PC-3 (cell line): ENCODE measurements around the gene ACR. TPM values are rescaled to one million over a fixed set of nuclear protein-coding genes. Genes with fewer than 3 reads are reported as not detected.

Experiments
- ATAC-seq: fragments of 200-7000 bp; cut with Tn5 transposase; 2 replicates; pipeline ENCODE4 v1.9.1; 2020; ENCODE audit warnings: mild to moderate bottlenecking, moderate library complexity
- BruUV-seq: library from RNA; stranded (reverse); fragments of 400-500 nt; replicated peaks from 2 replicates; lab custom pipeline; 2021; lab: Mats Ljungman, UMichigan
- CTCF ChIA-PET: fragments of 300-600 bp; sonication (Branson Sonifier 250); formaldehyde crosslinking; loops from one replicate; lab custom pipeline; 2022; ENCODE audit warnings: antibody characterized with exemption; lab: Charles Lee
- POLR2A ChIA-PET: fragments of 300-600 bp; sonication (Branson Sonifier 250); formaldehyde crosslinking; loops from one replicate; lab custom pipeline; 2022; ENCODE audit warnings: antibody characterized with exemption; ENCODE audit not compliant: unreplicated experiment; lab: Charles Lee
- DNase-seq: peaks from one replicate; pipeline ENCODE4 v3.0.0-alpha.2; 2015
- H2AFZ ChIP-seq: fragments of 300-600 bp; sonication (generic); 2 replicates; pipeline ENCODE4 v1.6.0; 2016; ENCODE audit warnings: antibody characterized with exemption, low read length
- H3F3A ChIP-seq: fragments of 300-600 bp; sonication (generic); one replicate; pipeline ENCODE4 v1.6.0; 2017; ENCODE audit warnings: antibody characterized with exemption, low read length, control low read depth, mild to moderate bottlenecking; ENCODE audit not compliant: unreplicated experiment
- H3K27ac ChIP-seq: fragments of 300-600 bp; sonication (generic); 2 replicates; pipeline ENCODE4 v1.5.1; 2016; ENCODE audit warnings: mild to moderate bottlenecking, low read length
- H3K27me3 ChIP-seq: fragments of 300-600 bp; sonication (generic); 2 replicates; pipeline ENCODE4 v1.6.1; 2016; ENCODE audit warnings: low read length, mixed read lengths
- H3K36me3 ChIP-seq: fragments of 300-600 bp; sonication (generic); 2 replicates; pipeline ENCODE4 v1.6.1; 2016; ENCODE audit warnings: low read depth, mixed run types, low read length, mixed read lengths
- H3K4me1 ChIP-seq: fragments of 300-600 bp; sonication (generic); 2 replicates; pipeline ENCODE4 v1.5.1; 2016; ENCODE audit warnings: low read length; ENCODE audit not compliant: insufficient read depth
- H3K4me2 ChIP-seq: fragments of 300-600 bp; sonication (generic); 2 replicates; pipeline ENCODE4 v1.6.0; 2016; ENCODE audit warnings: low read length
- H3K4me3 ChIP-seq: fragments of 300-600 bp; sonication (generic); 2 replicates; pipeline ENCODE4 v1.5.1; 2016; ENCODE audit warnings: mild to moderate bottlenecking, low read length, mixed read lengths
- H3K79me2 ChIP-seq: fragments of 300-600 bp; sonication (generic); 2 replicates; pipeline ENCODE4 v1.6.1; 2017; ENCODE audit warnings: low read length, mixed read lengths
- H3K9ac ChIP-seq: fragments of 300-600 bp; sonication (generic); 2 replicates; pipeline ENCODE4 v1.6.0; 2016; ENCODE audit warnings: mild to moderate bottlenecking, low read length
- H3K9me2 ChIP-seq: fragments of 300-600 bp; sonication (generic); replicated peaks from 2 replicates; pipeline ENCODE4 v1.6.1; 2016; ENCODE audit warnings: mixed run types, low read length, mixed read lengths
- H3K9me3 ChIP-seq: fragments of 300-600 bp; sonication (generic); 2 replicates; pipeline ENCODE4 v1.6.1; 2016; ENCODE audit warnings: low read length, mixed read lengths
- H4K20me1 ChIP-seq: fragments of 300-600 bp; sonication (generic); 2 replicates; pipeline ENCODE4 v1.6.1; 2016; ENCODE audit warnings: low read length, mixed read lengths
- EZH2 ChIP-seq: fragments of 300-600 bp; sonication (generic); IDR thresholded peaks from one replicate; pipeline ENCODE4 v1.6.1; 2017; ENCODE audit warnings: antibody characterized with exemption, mild to moderate bottlenecking, low read length; ENCODE audit not compliant: unreplicated experiment
- EZH2phosphoT487 ChIP-seq: fragments of 300-600 bp; sonication (generic); IDR thresholded peaks from 2 replicates; pipeline ENCODE4 v1.6.1; 2018; ENCODE audit warnings: mild to moderate bottlenecking, antibody characterized with exemption, low read length, borderline replicate concordance
- intact Hi-C: fragments of 100-400 bp; cut with micrococcal nuclease; formaldehyde crosslinking; loops from 2 replicates; pipeline ENCODE4 v1.9.0; 2023
- total RNA-seq: library from RNA; depleted of rRNA; stranded (reverse); fragments of >200 nt; gene quantifications from 2 replicates; pipeline ENCODE4 v1.2.3, GENCODE V29; 2014
- TF ChIP-seq, protein P1 (sequence below): fragments of 300-600 bp; sonication (generic); conservative IDR thresholded peaks from 2 replicates; pipeline ENCODE4 v1.5.1; 2017; ENCODE audit warnings: antibody characterized with exemption, low read depth, mild to moderate bottlenecking, low read length

Gene ACR
- total RNA-seq, 1 experiment from 2014 or later = not detected

DNA sequence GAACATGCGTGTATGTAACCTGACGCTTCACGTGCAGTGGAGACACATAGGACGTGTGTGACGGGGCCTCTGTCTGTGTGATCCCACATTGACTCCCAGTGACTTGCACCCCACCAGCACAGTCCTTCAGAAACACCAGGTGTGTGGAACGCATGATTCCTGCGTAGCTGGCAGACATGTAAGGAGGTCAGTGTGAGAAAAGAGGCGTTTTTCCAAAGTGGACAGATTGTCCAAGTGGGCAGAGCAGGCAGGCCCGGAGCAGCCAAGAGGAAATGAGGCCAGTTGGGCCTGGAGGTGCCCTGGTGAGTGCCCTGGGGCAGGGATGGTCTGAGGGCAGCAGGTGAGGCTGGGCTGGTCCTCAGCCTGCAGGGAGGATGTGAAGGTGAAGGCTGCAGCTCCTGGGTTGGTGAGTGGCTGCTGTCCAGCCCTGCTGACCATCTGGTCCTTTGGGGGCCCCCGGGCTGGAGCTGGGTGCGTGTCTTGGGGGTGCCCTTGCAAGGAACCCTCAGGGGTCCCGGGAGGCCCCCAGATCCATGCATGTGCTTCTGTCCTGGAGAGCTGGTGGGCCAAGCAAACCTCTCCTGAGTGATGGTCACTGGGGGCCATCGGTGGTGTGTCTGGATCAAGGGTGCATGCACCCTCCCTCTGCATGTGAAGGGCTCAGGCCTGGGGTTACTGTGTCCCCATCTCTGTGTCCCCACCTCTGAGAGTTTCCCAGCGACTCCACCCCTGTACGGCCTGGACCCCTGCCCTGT lies 38.8 kb upstream of the ACR start:
- no peaks in the 10 kb centered on the region for H3K9me3 ChIP-seq
- H3K4me2 ChIP-seq = no peak overlapping the region
- H3K4me3 ChIP-seq = no peak overlapping the region
- no peaks in the 10 kb centered on the region for H3K27me3 ChIP-seq
- intact Hi-C loops = no loop called here
- ATAC-seq (no peak), DNase-seq (no peak)
- ChIA-PET POLR2A (no interaction called here), CTCF (no interaction called here)
- H2AFZ ChIP-seq = no peak overlapping the region
- no peak overlapping the region for H3K9ac ChIP-seq
- no peaks in the 10 kb centered on the region for H3K79me2 ChIP-seq
- no peaks in the 10 kb centered on the region for H4K20me1 ChIP-seq
- no peak overlapping the region for H3K27ac ChIP-seq
- no TSS peak for BruUV-seq
- no peaks in the 10 kb centered on the region; the same call in 1 of the 2 replicates for H3K4me1 ChIP-seq
- no peaks in the 10 kb centered on the region for H3K36me3 ChIP-seq
- no peaks in the 10 kb centered on the region for H3F3A ChIP-seq
- no peaks in the 10 kb centered on the region for H3K9me2 ChIP-seq
- TF ChIP-seq, protein P1, sequence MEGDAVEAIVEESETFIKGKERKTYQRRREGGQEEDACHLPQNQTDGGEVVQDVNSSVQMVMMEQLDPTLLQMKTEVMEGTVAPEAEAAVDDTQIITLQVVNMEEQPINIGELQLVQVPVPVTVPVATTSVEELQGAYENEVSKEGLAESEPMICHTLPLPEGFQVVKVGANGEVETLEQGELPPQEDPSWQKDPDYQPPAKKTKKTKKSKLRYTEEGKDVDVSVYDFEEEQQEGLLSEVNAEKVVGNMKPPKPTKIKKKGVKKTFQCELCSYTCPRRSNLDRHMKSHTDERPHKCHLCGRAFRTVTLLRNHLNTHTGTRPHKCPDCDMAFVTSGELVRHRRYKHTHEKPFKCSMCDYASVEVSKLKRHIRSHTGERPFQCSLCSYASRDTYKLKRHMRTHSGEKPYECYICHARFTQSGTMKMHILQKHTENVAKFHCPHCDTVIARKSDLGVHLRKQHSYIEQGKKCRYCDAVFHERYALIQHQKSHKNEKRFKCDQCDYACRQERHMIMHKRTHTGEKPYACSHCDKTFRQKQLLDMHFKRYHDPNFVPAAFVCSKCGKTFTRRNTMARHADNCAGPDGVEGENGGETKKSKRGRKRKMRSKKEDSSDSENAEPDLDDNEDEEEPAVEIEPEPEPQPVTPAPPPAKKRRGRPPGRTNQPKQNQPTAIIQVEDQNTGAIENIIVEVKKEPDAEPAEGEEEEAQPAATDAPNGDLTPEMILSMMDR = no peak
- TF ChIP-seq EZH2 (no peak), EZH2phosphoT487 (no peak)

DNA sequence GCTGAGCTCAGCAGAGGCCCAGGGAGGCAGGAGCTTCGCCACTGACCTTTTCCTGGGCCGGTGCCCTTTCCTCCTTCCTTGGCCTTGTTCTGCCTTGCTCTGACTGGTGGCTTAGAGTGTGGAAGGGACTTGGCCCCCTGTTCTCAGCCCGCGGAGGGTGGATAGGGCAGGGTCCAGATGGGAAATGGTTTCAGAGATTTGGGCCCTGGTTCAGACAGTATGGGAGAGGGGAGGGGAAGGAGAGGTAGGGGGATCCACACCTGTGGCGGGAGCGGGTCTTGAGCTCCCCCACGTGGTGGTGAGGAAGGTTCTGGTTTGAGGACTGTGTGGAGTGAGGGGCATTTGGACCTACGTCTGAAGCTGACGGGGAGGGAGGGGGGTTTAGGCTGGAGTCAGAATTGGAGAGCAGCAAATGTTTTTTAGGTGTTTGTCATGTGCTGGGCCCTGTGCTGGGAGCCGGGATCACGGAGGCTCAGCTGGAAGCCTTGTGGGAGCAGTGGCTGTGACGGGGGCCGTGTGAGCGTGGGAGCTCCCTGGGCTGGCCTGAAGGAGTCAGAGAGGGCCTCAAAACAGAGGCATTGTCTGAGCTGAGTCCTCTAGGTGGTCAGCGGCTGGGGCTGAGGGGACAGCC lies 38.1 kb upstream of the ACR start:
- CTCF ChIA-PET = no interaction called here
- no peak overlapping the region for H3K4me2 ChIP-seq
- ATAC-seq (no peak), DNase-seq (no peak)
- H3K27me3 ChIP-seq = no peaks in the 10 kb centered on the region
- POLR2A ChIA-PET = no interaction called here
- H3F3A ChIP-seq = no peaks in the 10 kb centered on the region
- no peaks in the 10 kb centered on the region for H4K20me1 ChIP-seq
- intact Hi-C loops = no loop called here
- H3K4me1 ChIP-seq = no peaks in the 10 kb centered on the region; the same call in 1 of the 2 replicates
- no peaks in the 10 kb centered on the region for H3K79me2 ChIP-seq
- TF ChIP-seq, protein P1 = no peak
- no peak for TF ChIP-seq EZH2phosphoT487
- no peak for TF ChIP-seq EZH2
- no peak overlapping the region for H2AFZ ChIP-seq
- H3K9me3 ChIP-seq = no peaks in the 10 kb centered on the region
- H3K4me3 ChIP-seq = no peak overlapping the region
- H3K27ac ChIP-seq = no peak overlapping the region
- H3K9me2 ChIP-seq = no peaks in the 10 kb centered on the region
- no peaks in the 10 kb centered on the region for H3K36me3 ChIP-seq
- BruUV-seq = no TSS peak
- H3K9ac ChIP-seq = no peak overlapping the region
